Ectodermal cell (in vitro differentiated cells): ENCODE measurements around the gene FNDC11.

Experiments used
- H3K27ac ChIP-seq: 2 replicates; pipeline ENCODE4 v1.7.0; 2013; ENCODE audit warnings: mild to moderate bottlenecking, low read depth, low read length; ENCODE audit not compliant: insufficient read depth, poor library complexity, severe bottlenecking
- H3K27me3 ChIP-seq: 2 replicates; pipeline ENCODE4 v1.7.0; 2013; ENCODE audit warnings: mild to moderate bottlenecking, low read length; ENCODE audit not compliant: insufficient read depth, control insufficient read depth, poor library complexity, severe bottlenecking
- H3K36me3 ChIP-seq: one replicate; pipeline ENCODE4 v1.7.0; 2013; ENCODE audit warnings: low read length; ENCODE audit not compliant: control insufficient read depth, insufficient read depth
- H3K4me1 ChIP-seq: one replicate; pipeline ENCODE4 v1.7.0; 2013; ENCODE audit warnings: low read length; ENCODE audit not compliant: control insufficient read depth, insufficient read depth
- H3K4me3 ChIP-seq: 2 replicates; pipeline ENCODE4 v1.7.0; 2013; ENCODE audit warnings: low read depth, low read length, control low read depth; ENCODE audit not compliant: insufficient read depth
- H3K9me3 ChIP-seq: 2 replicates; pipeline ENCODE4 v1.7.0; 2013; ENCODE audit warnings: mild to moderate bottlenecking, low read length, moderate library complexity; ENCODE audit not compliant: control insufficient read depth
- WGBS, 2 experiments: methylation state at CpG; one replicate each; pipeline ENCODE4 v1.1.7; 2013; ENCODE audit warnings: missing lambda C conversion rate in 2 of 2; 5-methylcytosine and 5-hydroxymethylcytosine counted together

The FNDC11 gene

GRCh38 chr20:63517376-63518309, 36.3 kb upstream of the FNDC11 start:
- Histone ChIP-seq H3K27ac (no peak overlapping the region), H3K27me3 (peaks cover 24% of the 10 kb centered on the region), H3K4me3 (no peak overlapping the region), H3K36me3 (peaks cover 6% of the 10 kb centered on the region), H3K9me3 (no peaks in the 10 kb centered on the region), H3K4me1 (peaks cover 10% of the 10 kb centered on the region)
- WGBS, 2 experiments = 88% methylated on average over 32 of the region's 32 CpGs

GRCh38 chr20:63518351-63518861, 35.6 kb upstream of the FNDC11 start:
- 69 to 74% methylated on average over 20 of the region's 20 CpGs for WGBS, 2 experiments
- H3K4me3 ChIP-seq = no peak overlapping the region
- no peaks in the 10 kb centered on the region for H3K9me3 ChIP-seq
- H3K27me3 ChIP-seq = peaks cover 24% of the 10 kb centered on the region
- H3K27ac ChIP-seq = no peak overlapping the region
- H3K4me1 ChIP-seq = peaks cover 10% of the 10 kb centered on the region
- H3K36me3 ChIP-seq = peaks cover 12% of the 10 kb centered on the region

DNA sequence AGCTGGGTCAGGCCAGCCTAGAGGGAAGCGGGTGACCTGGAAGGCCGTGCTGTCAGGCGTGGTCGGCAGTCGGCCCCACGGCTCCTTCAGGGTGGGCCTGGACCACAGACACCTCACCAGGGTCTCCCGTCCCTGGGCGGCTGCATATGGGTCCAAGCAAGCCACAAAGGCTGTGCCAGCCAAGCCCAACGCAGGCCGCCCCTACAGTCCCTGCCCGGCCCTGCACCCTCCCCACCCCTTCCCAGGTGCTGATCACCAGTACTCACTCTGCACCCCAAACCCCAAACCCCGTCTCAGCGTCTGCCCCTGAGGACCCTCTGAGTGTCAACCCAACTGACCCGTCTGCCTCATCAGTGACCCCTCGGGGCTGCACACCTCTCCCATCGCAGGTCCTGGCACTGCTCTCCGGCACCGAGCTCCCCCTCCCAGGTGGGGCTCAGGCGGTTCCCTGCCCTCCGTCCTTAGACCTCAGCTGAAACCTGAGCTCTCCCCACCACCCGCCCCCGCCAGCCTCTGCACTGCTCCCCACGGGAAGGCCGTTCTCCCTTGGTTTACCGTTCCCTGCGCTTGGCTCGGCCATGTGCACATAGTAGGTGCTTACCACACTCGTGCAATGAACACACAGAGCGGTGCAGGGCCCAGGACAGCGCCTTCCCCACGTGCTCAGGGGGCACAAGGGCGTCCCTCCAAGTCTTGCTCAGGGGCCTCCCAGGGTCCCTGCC, 34.9 kb upstream of the FNDC11 start:
- peaks cover 17% of the 10 kb centered on the region for H3K36me3 ChIP-seq
- H3K4me1 ChIP-seq = peaks cover 10% of the 10 kb centered on the region
- WGBS, 2 experiments = 67 to 68% methylated on average over 32 of the region's 32 CpGs
- H3K4me3 ChIP-seq = peak overlapping the region; percentile 76
- H3K27ac ChIP-seq = no peak overlapping the region
- H3K27me3 ChIP-seq = peaks cover 24% of the 10 kb centered on the region
- no peaks in the 10 kb centered on the region for H3K9me3 ChIP-seq

DNA sequence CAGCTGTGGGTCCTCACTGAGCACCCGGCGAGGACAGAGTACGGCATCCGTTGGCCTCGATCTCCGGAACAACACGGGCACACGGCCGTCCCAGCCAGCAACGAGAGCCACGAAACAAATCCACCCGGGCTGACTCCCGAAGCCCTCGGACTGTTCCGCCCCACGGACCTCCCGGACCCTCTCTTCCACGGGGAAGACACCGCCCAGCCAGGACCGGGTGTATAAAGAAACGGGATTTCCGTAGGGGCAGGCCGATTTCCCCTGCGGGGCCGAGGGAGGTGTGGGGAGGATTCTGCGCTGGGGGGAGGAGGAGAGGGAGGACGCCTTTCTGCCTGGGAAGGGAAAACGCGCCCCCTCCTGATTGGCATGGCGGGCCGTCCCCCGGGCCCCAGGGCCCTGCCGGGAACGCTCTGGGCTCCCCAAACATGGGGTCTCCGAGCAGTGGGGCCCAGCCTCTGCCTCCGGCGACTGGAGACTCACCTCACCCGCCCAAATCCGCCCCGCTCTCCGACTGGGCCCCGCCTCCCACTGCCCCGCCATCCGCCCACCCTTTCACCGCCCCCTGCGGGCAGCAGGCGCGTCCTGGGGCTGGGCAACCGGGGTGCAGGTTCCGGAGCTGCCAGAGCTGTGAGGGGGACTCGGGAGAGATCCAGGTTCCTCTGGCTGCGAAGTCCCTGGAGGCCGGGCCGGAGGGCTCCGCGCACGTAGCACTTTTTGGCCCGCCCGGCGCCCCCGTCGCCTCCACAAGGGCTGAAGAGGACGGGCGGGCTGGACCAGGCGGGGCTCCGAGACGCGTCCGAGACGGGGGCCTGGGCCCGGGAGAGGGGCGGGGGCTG, 34.1 kb upstream of the FNDC11 start:
- H3K4me3 ChIP-seq = peak overlapping the region; percentile 76
- peaks cover 24% of the 10 kb centered on the region for H3K27me3 ChIP-seq
- no peaks in the 10 kb centered on the region for H3K9me3 ChIP-seq
- 8 to 9% methylated on average over 72 of the region's 72 CpGs for WGBS, 2 experiments
- H3K27ac ChIP-seq = peak overlapping the region; percentile 96
- H3K36me3 ChIP-seq = peaks cover 17% of the 10 kb centered on the region
- H3K4me1 ChIP-seq = peaks cover 10% of the 10 kb centered on the region

DNA sequence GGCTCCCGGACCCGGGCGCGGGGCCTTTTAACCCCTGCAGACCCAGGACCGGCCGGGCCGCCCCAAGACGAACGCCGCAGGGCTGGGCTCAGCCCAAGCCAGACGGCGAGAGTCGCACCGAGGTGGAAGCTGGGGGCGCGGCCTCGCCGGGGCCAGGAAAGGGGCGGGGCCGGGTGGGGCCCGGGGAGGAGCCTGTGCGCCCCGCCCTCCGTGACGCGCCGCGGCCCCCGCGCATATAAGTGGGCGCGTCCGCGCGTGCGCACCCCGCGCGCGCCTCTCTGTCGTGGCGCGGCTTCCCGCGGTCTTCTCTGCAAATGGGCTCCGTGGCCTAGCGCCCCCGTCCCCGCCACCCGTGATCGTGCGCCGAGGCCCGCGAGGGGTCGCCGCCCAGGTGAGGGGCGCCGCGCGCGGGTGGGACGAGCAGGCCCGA, 33.4 kb upstream of the FNDC11 start, which contains the start of gene PPDPF:
Gene PPDPF, plus strand, starts transcription at position 262 of the 430 bp plus-strand sequence. CDS start 544 bp downstream, outside the sequence.
- no peaks in the 10 kb centered on the region for H3K9me3 ChIP-seq
- peaks cover 17% of the 10 kb centered on the region for H3K36me3 ChIP-seq
- H3K27ac ChIP-seq = peak within 1 kb of the TSS; percentile 96
- peaks cover 10% of the 10 kb centered on the region for H3K4me1 ChIP-seq
- H3K27me3 ChIP-seq = peaks cover 24% of the 10 kb centered on the region
- 0% methylated on average over 64 of the region's 64 CpGs for WGBS, 2 experiments
- peak within 1 kb of the TSS; percentile 76 for H3K4me3 ChIP-seq

DNA sequence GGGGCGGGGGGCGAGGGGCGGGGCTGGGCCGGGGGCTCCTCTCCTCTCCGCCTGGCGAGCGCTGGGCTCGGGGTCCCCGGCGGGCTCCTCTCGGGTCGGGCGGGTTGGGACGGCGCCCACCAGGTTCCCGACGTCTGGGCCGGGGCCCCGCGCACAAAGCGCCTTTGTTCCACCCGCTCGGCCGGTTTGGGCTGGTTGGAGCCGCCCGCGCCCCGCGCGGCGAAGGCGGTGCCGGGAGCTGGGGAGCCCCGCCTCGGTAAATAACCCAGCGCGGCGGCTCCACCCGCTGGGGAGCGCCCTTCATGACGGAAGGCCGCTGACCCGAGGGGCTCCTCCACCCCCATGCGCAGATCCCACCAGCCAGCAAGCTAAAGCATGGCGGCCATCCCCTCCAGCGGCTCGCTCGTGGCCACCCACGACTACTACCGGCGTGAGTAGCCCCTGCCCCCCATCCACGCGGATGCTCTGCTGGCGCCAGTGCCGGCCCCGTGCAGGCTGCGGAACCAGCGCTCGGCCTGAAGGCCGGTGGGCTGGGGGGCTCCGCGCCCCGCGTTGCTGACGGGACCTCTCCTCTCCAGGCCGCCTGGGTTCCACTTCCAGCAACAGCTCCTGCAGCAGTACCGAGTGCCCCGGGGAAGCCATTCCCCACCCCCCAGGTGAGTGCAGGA, 32.9 kb upstream of the FNDC11 start:
- Histone ChIP-seq H3K36me3 (peaks cover 17% of the 10 kb centered on the region), H3K4me3 (peak overlapping the region; percentile 76), H3K4me1 (peaks cover 10% of the 10 kb centered on the region), H3K27ac (peak overlapping the region; percentile 96), H3K9me3 (no peaks in the 10 kb centered on the region), H3K27me3 (peaks cover 24% of the 10 kb centered on the region)
- 0 to 1% methylated on average over 68 of the region's 68 CpGs for WGBS, 2 experiments

- Histone ChIP-seq H3K36me3 (peaks cover 17% of the 10 kb centered on the region), H3K9me3 (no peaks in the 10 kb centered on the region), H3K27me3 (peaks cover 24% of the 10 kb centered on the region), H3K4me1 (peaks cover 10% of the 10 kb centered on the region), H3K27ac (no peak overlapping the region), H3K4me3 (peak overlapping the region; percentile 76)
- 12% methylated on average over 20 of the region's 23 CpGs for WGBS, 2 experiments
Observed at GRCh38 chr20:63521602-63522001, 32.4 kb upstream of the FNDC11 start.

GRCh38 chr20:63522091-63522868, 31.7 kb upstream of the FNDC11 start:
- no peaks in the 10 kb centered on the region for H3K9me3 ChIP-seq
- 81 to 82% methylated on average over 13 of the region's 13 CpGs for WGBS, 2 experiments
- no peak overlapping the region for H3K27ac ChIP-seq
- peak overlapping the region; percentile 8 for H3K4me3 ChIP-seq
- peaks cover 24% of the 10 kb centered on the region for H3K27me3 ChIP-seq
- peaks cover 17% of the 10 kb centered on the region for H3K36me3 ChIP-seq
- H3K4me1 ChIP-seq = peaks cover 10% of the 10 kb centered on the region
